ENCODE data around the gene MYO18B.

Gene MYO18B

GRCh38 chr22:25919452-25919851 lies 177.5 kb downstream of the MYO18B start:
- in situ Hi-C loops (cut with MboI; ENCODE audit: low sequenced_read_pairs, unreplicated experiment) = no loop called here
- DNase-seq (ENCODE audit: low spot score) = no peak
- TF ChIP-seq CTCF (IDR thresholded peaks at IDR 0.05; ENCODE audit: borderline replicate concordance, control extremely low read depth, extremely low read depth, insufficient read depth, missing control alignments) = no peak

GRCh38 chr22:25922141-25922540 lies 180.2 kb downstream of the MYO18B start:
- TF ChIP-seq CTCF (IDR thresholded peaks at IDR 0.05; ENCODE audit: borderline replicate concordance, control extremely low read depth, extremely low read depth, insufficient read depth, missing control alignments) = no peak
- in situ Hi-C loops (cut with MboI; ENCODE audit: low sequenced_read_pairs, unreplicated experiment) = no loop called here
- DNase-seq (ENCODE audit: low spot score) = no peak

GRCh38 chr22:25923914-25924313 lies 181.9 kb downstream of the MYO18B start:
- TF ChIP-seq CTCF (IDR thresholded peaks at IDR 0.05; ENCODE audit: borderline replicate concordance, control extremely low read depth, extremely low read depth, insufficient read depth, missing control alignments) = no peak
- DNase-seq (ENCODE audit: low spot score) = no peak
- in situ Hi-C loops (cut with MboI; ENCODE audit: low sequenced_read_pairs, unreplicated experiment) = no loop called here

- DNase-seq (ENCODE audit: low spot score) = no peak
- no peak for TF ChIP-seq CTCF (IDR thresholded peaks at IDR 0.05; ENCODE audit: borderline replicate concordance, control extremely low read depth, extremely low read depth, insufficient read depth, missing control alignments)
- in situ Hi-C loops (cut with MboI; ENCODE audit: low sequenced_read_pairs, unreplicated experiment) = no loop called here
Observed at GRCh38 chr22:25928038-25928437, 186.1 kb downstream of the MYO18B start.

GRCh38 chr22:25929321-25929878 lies 187.4 kb downstream of the MYO18B start:
- no peak for DNase-seq (ENCODE audit: low spot score)
- TF ChIP-seq CTCF (IDR thresholded peaks at IDR 0.05; ENCODE audit: borderline replicate concordance, control extremely low read depth, extremely low read depth, insufficient read depth, missing control alignments) = no peak
- in situ Hi-C loops (cut with MboI; ENCODE audit: low sequenced_read_pairs, unreplicated experiment) = no loop called here

GRCh38 chr22:25930083-25930482 lies 188.1 kb downstream of the MYO18B start:
- no peak for DNase-seq (ENCODE audit: low spot score)
- no peak for TF ChIP-seq CTCF (IDR thresholded peaks at IDR 0.05; ENCODE audit: borderline replicate concordance, control extremely low read depth, extremely low read depth, insufficient read depth, missing control alignments)
- in situ Hi-C loops (cut with MboI; ENCODE audit: low sequenced_read_pairs, unreplicated experiment) = no loop called here

Measured in GM13976 (cell line).